HG02642 (cell line): Measurements from ENCODE around the gene PPP1R37.

Experiments
- ATAC-seq: cut with Tn5 transposase; IDR thresholded peaks from one replicate; pipeline ENCODE4 v1.9.1; 2021; ENCODE audit warnings: mild to moderate bottlenecking; ENCODE audit not compliant: unreplicated experiment, poor library complexity

The PPP1R37 gene

GRCh38 chr19:45133661-45134060, 40.7 kb downstream of the PPP1R37 start:
- no peak for ATAC-seq

GRCh38 chr19:45135176-45135885, 42.4 kb downstream of the PPP1R37 start:
- no peak for ATAC-seq

- peak; percentile 21 for ATAC-seq
Measured at GRCh38 chr19:45136507-45137178, 43.7 kb downstream of the PPP1R37 start.

GRCh38 chr19:45137179-45137761, 44.3 kb downstream of the PPP1R37 start:
- peak; percentile 70 for ATAC-seq

GRCh38 chr19:45138303-45138751, 45.3 kb downstream of the PPP1R37 start:
- ATAC-seq = no peak

GRCh38 chr19:45139286-45140143, 46.5 kb downstream of the PPP1R37 start:
- ATAC-seq = no peak

- no peak for ATAC-seq
Measured at GRCh38 chr19:45140144-45140503, 47.1 kb downstream of the PPP1R37 start.

GRCh38 chr19:45140533-45140932, 47.6 kb downstream of the PPP1R37 start:
- ATAC-seq = no peak

- no peak for ATAC-seq
Measured at GRCh38 chr19:45141203-45141900, 48.4 kb downstream of the PPP1R37 start.

GRCh38 chr19:45142016-45142725, 49.2 kb downstream of the PPP1R37 start:
- ATAC-seq = no peak

- no peak for ATAC-seq
Measured at GRCh38 chr19:45142726-45143110, 49.7 kb downstream of the PPP1R37 start.

GRCh38 chr19:45144431-45145269, 51.7 kb downstream of the PPP1R37 start:
- no peak for ATAC-seq

GRCh38 chr19:45145270-45146189, 52.6 kb downstream of the PPP1R37 start:
- ATAC-seq = no peak

- ATAC-seq = no peak
Measured at GRCh38 chr19:45146251-45146650, 53.3 kb downstream of the PPP1R37 start.

GRCh38 chr19:45146741-45147205, 53.8 kb downstream of the PPP1R37 start:
- no peak for ATAC-seq

- no peak for ATAC-seq
Measured at GRCh38 chr19:45147835-45148676, 55.1 kb downstream of the PPP1R37 start.

- ATAC-seq = no peak
Measured at GRCh38 chr19:45149129-45149528, 56.1 kb downstream of the PPP1R37 start.
